Effector CD8-positive, alpha-beta T cell (primary cell): ENCODE results near the gene CDK14.

ENCODE experiments used
- DNase-seq: peaks from one replicate; lab custom pipeline; 2025; lab: John Stamatoyannopoulos, UW

The CDK14 gene

GRCh38 chr7:91093181-91093580 is 497.1 kb downstream of the CDK14 start:
- no peak for DNase-seq

GRCh38 chr7:91098566-91098965 is 502.4 kb downstream of the CDK14 start:
- no peak for DNase-seq

DNA sequence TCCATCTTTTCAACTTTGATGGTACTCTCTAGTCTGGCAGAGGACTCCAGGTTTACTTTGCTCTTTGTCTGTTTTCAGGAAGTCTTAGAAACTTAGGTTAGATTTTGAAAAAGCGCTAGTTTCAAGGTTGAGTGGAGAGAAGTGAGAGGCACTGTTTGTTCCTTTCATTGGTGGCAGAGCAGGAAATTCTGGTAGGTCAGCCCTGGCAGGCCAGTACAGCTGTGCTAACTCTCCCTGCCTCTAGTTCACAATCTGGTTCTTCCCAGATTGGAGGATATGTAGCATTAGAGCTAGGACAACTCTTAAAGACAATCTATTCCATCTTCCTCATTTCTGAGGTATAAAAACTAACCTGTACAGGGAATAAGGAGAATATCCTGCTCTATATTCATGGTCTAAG is 507.2 kb downstream of the CDK14 start:
- no peak for DNase-seq

DNA sequence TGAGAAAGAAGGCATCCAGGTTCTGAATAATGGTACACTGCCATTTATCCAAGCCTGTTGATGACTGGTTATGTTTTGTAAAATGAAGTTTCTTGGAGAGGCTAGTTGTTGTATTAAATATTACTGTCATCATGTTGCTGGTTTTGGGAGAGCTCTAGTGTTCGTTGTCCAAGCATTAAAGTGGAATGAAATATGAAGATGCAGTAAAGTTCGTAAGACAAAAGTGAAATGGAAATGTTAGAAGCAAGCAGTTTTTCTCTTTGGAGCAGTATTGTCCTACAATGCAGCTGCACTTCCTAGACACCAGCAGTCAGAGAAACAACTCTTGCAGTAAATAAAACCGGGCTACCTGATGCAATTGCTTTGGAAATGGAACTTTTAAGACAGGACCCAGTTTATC is 511.3 kb downstream of the CDK14 start:
- DNase-seq: no peak

- DNase-seq: no peak
Observed at GRCh38 chr7:91109200-91109599, 513.1 kb downstream of the CDK14 start.

GRCh38 chr7:91112902-91113341 is 516.8 kb downstream of the CDK14 start:
- DNase-seq: no peak

DNA sequence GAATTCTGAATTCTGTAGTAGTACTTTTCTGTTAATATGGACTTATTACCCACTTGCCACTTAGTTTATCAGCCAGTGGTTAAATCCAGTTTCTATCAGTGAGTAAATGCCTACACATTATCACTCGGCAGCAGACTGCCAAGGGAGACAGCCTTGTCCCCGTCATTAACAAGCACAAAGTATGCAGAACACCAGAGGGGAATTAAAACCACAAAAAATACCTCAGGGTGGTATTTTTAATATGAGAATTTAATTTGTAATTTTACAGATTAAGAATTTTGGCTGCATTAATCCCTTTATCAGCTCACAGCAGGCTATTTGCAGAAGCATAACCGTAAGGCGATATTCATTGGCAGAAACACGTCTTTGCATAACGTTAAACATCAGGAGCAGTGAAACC is 518.1 kb downstream of the CDK14 start:
- DNase-seq: no peak

DNA sequence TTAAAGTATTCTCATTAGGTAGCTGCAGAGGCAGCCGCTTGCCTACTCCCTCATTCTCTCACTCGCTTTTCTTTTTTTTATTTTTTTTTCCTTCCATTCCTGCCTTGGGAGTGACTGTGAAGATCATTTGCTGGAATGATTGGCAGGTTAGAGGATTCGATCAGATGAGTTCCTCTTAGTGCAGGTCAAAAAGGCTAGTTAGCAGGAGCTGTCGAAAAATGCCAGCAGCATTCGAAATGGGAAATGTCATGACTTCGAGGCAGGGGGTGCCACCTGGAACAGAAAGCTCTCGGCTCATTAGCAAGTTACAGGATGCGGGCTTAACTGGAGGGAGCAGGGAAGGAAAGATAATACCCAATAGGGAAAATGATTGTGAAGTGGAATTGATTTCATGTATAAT is 530.6 kb downstream of the CDK14 start:
- DNase-seq: no peak

- no peak for DNase-seq
Observed at GRCh38 chr7:91127325-91127724, 531.2 kb downstream of the CDK14 start.

DNA sequence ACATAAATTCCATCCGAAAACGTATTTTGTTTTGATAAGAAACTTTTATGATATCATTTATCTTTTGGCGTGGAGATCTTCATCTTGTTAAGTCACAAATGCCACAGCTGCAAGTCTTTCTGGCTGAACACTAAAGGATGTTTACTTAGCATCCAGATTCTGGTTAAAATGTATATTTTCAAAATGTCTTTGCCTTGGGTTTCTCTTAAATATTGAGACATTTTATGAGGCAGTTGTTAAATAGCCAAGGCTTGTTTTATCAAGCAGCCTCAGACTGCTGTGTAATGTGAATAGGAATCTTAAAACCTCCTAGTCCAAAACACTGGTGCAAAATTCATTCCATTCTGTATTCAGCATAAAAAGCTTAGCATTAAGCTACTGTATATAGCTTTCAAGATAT is 531.8 kb downstream of the CDK14 start:
- no peak for DNase-seq

DNA sequence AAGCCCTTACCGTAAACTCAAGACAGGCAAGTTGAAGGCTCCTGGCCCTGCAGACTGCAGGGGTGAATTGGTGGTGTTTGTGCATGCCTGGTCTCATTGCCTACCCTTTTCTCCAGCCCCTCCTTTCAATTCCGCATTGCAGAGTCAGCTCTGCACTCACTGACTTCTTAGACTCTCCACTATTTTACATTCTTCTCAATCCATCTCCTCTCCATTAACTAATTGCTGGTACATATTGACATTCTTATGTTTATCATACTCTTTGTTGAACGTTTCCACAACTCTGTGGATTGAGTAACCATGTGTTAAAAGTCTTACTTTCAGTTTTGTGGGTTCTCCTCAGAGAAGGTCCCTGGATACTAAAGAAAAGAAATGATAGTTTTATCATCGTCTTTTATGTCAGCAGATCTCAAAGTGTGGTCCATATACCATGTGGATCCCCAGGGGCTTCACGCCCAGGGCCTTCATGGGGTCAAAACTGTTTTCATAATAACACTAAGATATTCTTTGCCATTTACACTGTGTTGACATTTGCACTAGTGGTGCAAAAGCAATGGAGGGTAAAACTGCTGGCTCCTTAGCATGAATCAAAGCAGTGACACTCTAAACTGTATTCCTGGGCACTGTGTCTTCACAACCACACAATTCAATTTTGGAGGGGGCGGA is 532.7 kb downstream of the CDK14 start:
- no peak for DNase-seq

- no peak for DNase-seq
Observed at GRCh38 chr7:91135300-91135699, 539.2 kb downstream of the CDK14 start.

DNA sequence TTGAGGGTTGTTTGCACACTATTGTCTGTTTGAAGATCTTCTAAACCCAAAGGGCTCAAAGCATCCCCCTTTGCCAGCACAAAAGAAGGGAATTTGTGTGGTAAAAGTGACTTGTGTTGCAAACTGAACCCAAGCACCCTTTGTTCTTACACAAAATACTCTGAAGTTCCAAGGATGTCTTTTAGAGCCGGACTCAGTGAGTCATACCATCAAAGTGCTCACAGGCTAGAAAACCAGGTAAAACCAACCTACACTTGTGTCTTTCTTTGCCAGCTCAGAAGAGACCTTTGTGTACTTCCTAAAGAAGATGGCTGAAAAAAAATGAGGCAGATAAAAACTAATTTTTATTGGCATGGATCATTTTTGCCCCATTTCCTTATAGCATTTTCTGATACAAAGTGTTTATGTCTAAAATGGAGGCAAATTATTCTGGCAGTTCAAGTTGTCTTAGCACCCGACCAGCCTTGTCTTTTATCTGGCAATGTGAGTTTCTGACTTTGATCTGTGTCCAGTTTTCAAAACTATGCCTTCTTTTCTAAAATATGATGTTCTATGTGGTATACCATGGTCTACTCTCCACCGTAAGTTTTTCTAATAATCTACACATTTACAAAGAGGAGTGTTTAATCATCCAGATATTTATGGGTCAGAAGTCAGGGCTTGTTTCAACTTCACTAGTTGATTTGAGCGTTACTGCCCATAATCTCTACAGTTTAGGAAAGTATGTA is 539.7 kb downstream of the CDK14 start:
- no peak for DNase-seq

GRCh38 chr7:91137153-91137787 is 541.1 kb downstream of the CDK14 start:
- no peak for DNase-seq

DNA sequence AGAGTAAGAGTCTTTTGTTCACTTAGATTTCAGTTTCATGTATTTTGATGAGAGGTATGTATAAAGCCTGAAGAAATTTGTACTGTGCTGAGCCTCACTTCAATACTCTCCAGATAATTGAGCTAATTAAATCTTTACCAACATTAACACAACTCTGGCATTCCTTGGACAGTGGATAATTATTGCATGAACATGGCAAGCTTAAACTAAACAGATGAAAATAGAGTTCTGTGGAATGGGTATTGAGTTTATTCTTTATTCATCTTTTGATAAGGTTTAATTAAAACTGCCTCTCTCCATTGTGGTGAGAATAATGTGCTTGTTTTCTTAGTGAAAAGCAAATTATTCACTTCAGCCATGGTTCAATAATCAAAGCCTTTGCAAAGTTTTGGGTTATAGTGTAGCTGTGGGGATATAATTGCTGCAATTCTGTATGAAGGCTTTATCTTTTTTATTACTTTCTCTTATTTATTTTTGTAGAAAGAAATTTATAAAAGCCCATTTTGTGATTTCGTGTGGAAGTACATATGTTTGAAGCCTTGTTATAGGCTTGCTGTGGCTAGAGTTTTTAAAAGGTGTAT is 541.8 kb downstream of the CDK14 start:
- DNase-seq: no peak

DNA sequence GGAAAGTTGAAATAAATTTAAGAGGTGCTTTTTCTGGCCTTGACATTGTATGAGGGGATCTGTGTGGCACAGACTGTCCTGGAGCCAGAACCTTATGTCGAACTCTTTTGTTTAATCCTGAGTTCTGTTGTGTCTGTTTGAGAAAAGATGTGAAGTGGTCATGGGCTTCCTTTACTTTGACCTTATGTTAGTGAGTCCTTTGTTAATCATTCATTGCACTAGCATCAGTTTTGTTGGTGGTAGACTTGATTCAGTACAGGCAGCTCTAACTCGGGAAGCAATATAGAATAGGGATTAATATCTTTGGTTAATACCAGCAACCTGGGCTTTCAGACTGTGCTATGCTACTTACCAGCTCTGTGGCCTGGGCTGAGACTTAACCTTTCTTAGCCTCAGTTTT is 544.2 kb downstream of the CDK14 start:
- DNase-seq: no peak

DNA sequence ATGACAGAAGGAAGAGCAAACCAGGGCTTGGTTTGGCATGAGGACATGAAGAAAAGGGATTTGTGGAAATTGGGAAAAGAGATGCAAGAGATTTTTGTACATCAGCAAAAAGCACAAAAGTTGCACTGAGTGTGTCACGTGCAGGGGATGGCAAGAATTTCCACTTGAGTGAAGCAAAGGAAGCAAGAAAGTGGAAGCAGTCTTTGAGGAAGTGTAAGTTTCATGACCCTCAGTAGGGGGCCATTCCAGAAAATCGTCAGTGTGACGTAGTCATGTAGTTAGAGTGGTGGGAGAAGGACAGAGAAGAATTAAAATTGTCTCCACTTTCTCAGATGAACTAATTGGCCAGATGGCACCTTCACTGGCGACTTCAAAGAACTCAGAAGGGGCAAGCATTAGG is 544.9 kb downstream of the CDK14 start:
- DNase-seq: no peak

- no peak for DNase-seq
Observed at GRCh38 chr7:91142743-91143142, 546.6 kb downstream of the CDK14 start.

- DNase-seq: no peak
Observed at GRCh38 chr7:91149341-91150246, 553.5 kb downstream of the CDK14 start.

DNA sequence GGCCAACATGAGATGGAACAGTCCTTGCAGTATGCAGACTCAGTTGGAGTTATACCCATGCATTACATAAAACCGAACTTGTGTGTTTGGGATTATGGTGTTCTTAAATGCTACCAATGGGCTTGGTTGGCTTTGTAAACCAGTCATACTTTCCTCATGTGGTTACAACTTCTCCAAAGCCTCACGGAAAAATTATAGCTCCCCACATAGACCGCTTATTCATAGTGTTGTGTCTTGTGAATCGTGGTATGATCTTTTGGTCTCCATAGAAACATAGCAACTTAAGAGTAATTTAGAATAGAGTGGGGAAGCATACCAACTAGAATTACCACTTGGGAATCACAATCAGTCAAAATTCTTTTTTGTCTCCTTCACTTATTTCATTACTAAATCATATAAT is 555.8 kb downstream of the CDK14 start:
- no peak for DNase-seq

DNA sequence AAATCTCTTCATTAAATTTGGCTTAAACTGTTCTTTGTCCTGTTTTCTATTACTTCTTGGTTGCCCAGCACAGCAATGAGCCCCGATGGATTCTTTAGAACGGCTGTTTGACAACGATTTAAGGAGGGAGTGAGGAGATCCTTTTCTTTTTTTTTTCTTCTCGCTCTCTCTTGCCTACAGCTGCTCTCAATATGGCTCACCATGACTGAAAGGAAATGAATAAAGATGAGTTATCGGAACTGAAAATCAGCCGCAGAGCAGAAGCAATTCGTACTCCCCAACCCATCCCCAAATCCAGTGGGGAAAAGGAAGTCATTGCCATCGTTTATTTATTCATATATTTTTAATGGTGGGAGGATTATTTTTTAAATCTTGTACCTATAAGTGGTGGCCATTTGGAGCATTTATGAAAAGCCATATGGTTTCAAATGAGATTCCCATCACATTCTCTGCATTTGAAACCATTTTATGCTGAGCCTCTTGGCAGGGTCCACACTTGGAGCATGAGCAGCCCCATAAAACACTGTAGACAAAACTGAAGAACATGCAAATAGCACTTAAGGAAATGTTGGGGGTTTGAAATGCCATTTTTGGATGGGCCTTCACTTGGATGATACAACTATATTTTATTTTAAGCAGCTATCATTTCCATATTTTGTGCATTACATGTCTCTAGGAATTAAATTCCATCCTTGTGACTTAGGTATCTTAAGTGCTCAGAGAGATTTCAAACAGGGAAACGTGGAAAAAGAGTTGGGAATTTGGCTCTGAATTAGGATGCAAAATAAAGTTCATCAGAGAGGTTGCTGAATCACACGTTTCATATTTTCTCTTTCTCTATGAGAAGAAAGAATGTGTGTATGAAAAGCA is 560.4 kb downstream of the CDK14 start:
- no peak for DNase-seq
